ENCODE measurements around the gene SGCB. TPM values are rescaled to one million over a fixed set of nuclear protein-coding genes. Genes with fewer than 3 reads are reported as not detected.

Gene SGCB, protein sequence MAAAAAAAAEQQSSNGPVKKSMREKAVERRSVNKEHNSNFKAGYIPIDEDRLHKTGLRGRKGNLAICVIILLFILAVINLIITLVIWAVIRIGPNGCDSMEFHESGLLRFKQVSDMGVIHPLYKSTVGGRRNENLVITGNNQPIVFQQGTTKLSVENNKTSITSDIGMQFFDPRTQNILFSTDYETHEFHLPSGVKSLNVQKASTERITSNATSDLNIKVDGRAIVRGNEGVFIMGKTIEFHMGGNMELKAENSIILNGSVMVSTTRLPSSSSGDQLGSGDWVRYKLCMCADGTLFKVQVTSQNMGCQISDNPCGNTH
- total RNA-seq = 1 to 10 TPM; 7.2 to 7.8 TPM

GRCh38 chr4:52038103-52038912 is at the start of gene SGCB:
Gene SGCB (minus strand): TSS chr4:52038299. CDS start chr4:52038259, 40 bp downstream.

DNA sequence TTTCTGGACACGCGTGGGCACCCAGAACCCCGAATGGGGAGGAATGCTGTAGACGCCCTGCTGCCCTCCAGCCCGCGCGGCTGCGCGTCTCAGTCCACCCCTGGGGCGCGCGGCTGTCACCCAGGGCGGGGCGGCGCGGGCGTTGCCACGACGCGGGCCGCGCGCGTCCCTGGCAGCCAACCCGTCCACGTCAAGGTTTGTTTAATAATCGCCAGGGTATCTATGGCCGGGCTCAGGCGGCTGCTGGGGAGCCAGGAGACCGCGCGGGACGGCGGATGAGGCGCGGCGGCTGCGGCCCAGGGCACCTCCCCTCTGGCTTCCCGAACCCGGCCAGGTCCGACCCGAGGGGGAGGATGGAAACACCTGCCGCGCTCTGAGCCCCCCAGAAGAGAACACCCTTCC is 13.1 kb upstream of the SGCB start, which contains the start of gene SPATA18:
SPATA18 (plus strand) TSS at position 92 of the 402 bp plus-strand sequence. CDS start 401 bp downstream, outside the sequence.

GRCh38 chr4:52019936-52020657 is 18.0 kb downstream of the SGCB start, which contains the start of gene LRRC66:
Gene LRRC66 (minus strand): TSS chr4:52020363. CDS start chr4:52017613, 2,750 bp downstream.

Other genes with a start within 250 kb of the SGCB start
- gene DCUN1D4, start 195.1 kb downstream of the SGCB start, total RNA-seq = 10 to 100 TPM; 26.1 to 36.4 TPM
- under 1 TPM; 0.12 to 0.20 TPM for gene LRRC66, start 17.9 kb downstream of the SGCB start, total RNA-seq
- gene SPATA18, start 13.0 kb upstream of the SGCB start, total RNA-seq = under 1 TPM; 0.31 to 0.71 TPM